GM23248 (cell line): ENCODE data around the gene GJA3.

ENCODE experiments used
- EZH2 ChIP-seq: fragments of 200-600 bp; sonication (generic); IDR thresholded peaks from 2 replicates; pipeline ENCODE4 v1.6.1; 2018; ENCODE audit warnings: antibody characterized with exemption, mild to moderate bottlenecking; ENCODE audit not compliant: insufficient read depth, poor library complexity, severe bottlenecking
- EZH2phosphoT487 ChIP-seq: fragments of 200-600 bp; sonication (generic); IDR thresholded peaks from 2 replicates; pipeline ENCODE4 v1.6.1; 2018; ENCODE audit warnings: antibody characterized with exemption, moderate library complexity, mild to moderate bottlenecking, low read depth; ENCODE audit not compliant: insufficient read depth

GRCh38 chr13:20131057-20131832 lies 29.6 kb downstream of the GJA3 start:
- TF ChIP-seq EZH2phosphoT487 (no peak), EZH2 (no peak)
